Esophagus squamous epithelium (tissue), 5 donors: ENCODE data around the gene TRAF3. TPM values are rescaled to one million over a fixed set of nuclear protein-coding genes. Genes with fewer than 3 reads are reported as not detected.

Source experiments
- DNase-seq: peaks from one replicate; lab custom pipeline; 2025; lab: John Stamatoyannopoulos, UW
- H3K27ac ChIP-seq, 4 donors: fragments of 200-600 bp; sonication (generic); one replicate each; pipeline ENCODE4 v1.5.1; 2016 to 2019; ENCODE audit warnings: mild to moderate bottlenecking in 1 of 4
- H3K27me3 ChIP-seq, 4 donors: fragments of 200-600 bp; sonication (generic); 1 replicate in 3 of 4; 2 replicates in 1 of 4; pipeline versions ENCODE4 v1.5.1 to v1.6.0; 2017 to 2021; ENCODE audit warnings: antibody characterized with exemption in 1 of 4
- H3K36me3 ChIP-seq, 3 donors: fragments of 200-600 bp; sonication (generic); one replicate each; pipeline ENCODE4 v1.5.1; 2016 to 2019
- H3K4me1 ChIP-seq, 3 donors: fragments of 200-600 bp; sonication (generic); one replicate each; pipeline ENCODE4 v1.5.1; 2017 to 2019
- H3K4me3 ChIP-seq, 4 donors: fragments of 200-600 bp; sonication (generic); 1 replicate in 3 of 4; 2 replicates in 1 of 4; pipeline ENCODE4 v1.5.1; 2016 to 2019; ENCODE audit warnings: mild to moderate bottlenecking in 2 of 4, moderate library complexity in 1 of 4
- H3K9me3 ChIP-seq, 3 donors: fragments of 200-600 bp; sonication (generic); one replicate each; pipeline ENCODE4 v1.5.1; 2016 to 2019
- POLR2A ChIP-seq, 4 donors: fragments of 450-650 bp; IDR thresholded peaks; one replicate each; pipeline ENCODE4 v1.6.1; 2017; ENCODE audit warnings: antibody characterized with exemption in 4 of 4, mild to moderate bottlenecking in 4 of 4, moderate library complexity in 3 of 4
- WGBS, 2 donors: methylation state at CpG; one replicate each; pipeline ENCODE4 v1.1.5; 2018; 5-methylcytosine and 5-hydroxymethylcytosine counted together
- intact Hi-C: fragments of 100-400 bp; cut with DNase I; formaldehyde crosslinking; loops from one replicate; pipeline ENCODE4 v1.15.0; 2022
- total RNA-seq, 4 donors: library from RNA; depleted of rRNA; stranded (reverse); fragments of >200 nt; gene quantifications; one replicate each; pipeline ENCODE4 v1.1.0, GENCODE V29; 2016
- TF ChIP-seq, protein P1 (sequence below), 6 experiments: fragments of 450-650 bp in 4 of 6; fragments of 200-600 bp in 2 of 6; sonication (generic) in 2 of 6; IDR thresholded peaks; one replicate each; pipeline ENCODE4 v1.5.1; 2016 to 2019; ENCODE audit warnings: antibody characterized with exemption in 6 of 6, mild to moderate bottlenecking in 4 of 6, moderate library complexity in 4 of 6
- donor health status: DM: yes; HTN: yes; CAD: no.

The TRAF3 gene
- total RNA-seq, 4 donors from 2014 or later = 11.2 to 19.3 (median 13.2) TPM

DNA sequence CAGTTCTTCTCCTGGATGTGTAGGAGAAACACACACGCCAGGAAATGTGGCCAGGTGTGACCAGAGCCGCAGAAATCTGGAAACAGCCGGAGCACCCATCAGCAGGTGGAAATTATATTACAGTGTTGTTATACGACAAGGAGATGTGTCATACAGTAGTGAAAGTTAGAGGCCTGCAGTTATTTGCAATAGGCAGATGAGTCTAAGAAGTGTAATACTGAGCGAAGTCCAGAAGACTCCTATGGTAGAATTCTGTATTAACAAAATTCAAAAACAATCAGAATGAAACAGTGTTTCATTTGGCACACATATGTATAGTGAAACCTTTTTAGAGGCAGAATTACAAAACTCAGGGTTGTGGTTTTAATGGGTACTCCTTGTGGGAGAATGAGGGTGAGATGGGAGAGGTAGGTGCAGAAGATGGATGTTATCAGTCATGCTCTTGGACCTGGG is 105.9 kb downstream of the TRAF3 start:
- Histone ChIP-seq H3K36me3 (peaks cover 0 to 63% (median 5%) of the 10 kb centered on the region in 3 donors), H3K9me3 (no peaks in the 10 kb centered on the region), H3K4me3 (no peak overlapping the region), H3K27me3 (no peaks in the 10 kb centered on the region), H3K27ac (no peak overlapping the region), H3K4me1 (peaks cover 0 to 9% (median 0%) of the 10 kb centered on the region in 3 donors)
- DNase-seq = no peak
- TF ChIP-seq POLR2A (IDR thresholded peaks at IDR 0.05) = no peak
- TF ChIP-seq, protein P1, sequence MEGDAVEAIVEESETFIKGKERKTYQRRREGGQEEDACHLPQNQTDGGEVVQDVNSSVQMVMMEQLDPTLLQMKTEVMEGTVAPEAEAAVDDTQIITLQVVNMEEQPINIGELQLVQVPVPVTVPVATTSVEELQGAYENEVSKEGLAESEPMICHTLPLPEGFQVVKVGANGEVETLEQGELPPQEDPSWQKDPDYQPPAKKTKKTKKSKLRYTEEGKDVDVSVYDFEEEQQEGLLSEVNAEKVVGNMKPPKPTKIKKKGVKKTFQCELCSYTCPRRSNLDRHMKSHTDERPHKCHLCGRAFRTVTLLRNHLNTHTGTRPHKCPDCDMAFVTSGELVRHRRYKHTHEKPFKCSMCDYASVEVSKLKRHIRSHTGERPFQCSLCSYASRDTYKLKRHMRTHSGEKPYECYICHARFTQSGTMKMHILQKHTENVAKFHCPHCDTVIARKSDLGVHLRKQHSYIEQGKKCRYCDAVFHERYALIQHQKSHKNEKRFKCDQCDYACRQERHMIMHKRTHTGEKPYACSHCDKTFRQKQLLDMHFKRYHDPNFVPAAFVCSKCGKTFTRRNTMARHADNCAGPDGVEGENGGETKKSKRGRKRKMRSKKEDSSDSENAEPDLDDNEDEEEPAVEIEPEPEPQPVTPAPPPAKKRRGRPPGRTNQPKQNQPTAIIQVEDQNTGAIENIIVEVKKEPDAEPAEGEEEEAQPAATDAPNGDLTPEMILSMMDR (IDR thresholded peaks at IDR 0.05) = no peak
- 83 to 88% methylated on average over 5 of the region's 5 CpGs for WGBS, 2 donors
- intact Hi-C loops = no loop called here

DNA sequence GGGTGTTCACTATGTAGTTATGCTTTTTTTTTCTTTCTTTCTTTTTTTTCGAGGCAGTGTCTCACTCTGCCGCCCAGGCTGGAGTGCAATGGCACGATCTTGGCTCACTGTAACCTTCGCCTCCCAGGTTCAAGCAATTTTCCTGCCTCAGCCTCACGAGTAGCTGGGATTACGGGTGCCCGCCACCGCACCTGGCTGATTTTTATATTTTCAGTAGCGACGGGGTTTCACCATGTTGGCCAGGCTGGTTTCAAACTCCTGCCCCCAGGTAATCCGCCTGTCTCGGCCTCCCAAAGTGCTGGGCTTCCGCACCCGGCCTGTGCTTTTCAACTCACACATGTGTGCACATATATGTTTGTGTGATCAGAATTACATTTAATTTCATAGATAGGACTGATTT is 106.3 kb downstream of the TRAF3 start:
- no peaks in the 10 kb centered on the region for H3K27me3 ChIP-seq
- H3K9me3 ChIP-seq = no peaks in the 10 kb centered on the region
- TF ChIP-seq, protein P1 (IDR thresholded peaks at IDR 0.05) = no peak
- TF ChIP-seq POLR2A (IDR thresholded peaks at IDR 0.05) = no peak
- H3K27ac ChIP-seq = no peak overlapping the region
- peaks cover 0 to 13% (median 0%) of the 10 kb centered on the region in 3 donors for H3K4me1 ChIP-seq
- no peak for DNase-seq
- intact Hi-C loops = no loop called here
- peaks cover 0 to 64% (median 5%) of the 10 kb centered on the region in 3 donors for H3K36me3 ChIP-seq
- H3K4me3 ChIP-seq = no peak overlapping the region
- 95 to 96% methylated on average over 13 to 14 of the region's 14 CpGs for WGBS, 2 donors

GRCh38 chr14:102885737-102886447 is 108.6 kb downstream of the TRAF3 start:
- Histone ChIP-seq H3K9me3 (no peaks in the 10 kb centered on the region), H3K4me3 (no peak overlapping the region), H3K27me3 (no peaks in the 10 kb centered on the region), H3K4me1 (peaks cover 0 to 15% (median 0%) of the 10 kb centered on the region in 3 donors), H3K27ac (no peak overlapping the region), H3K36me3 (peaks cover 0 to 68% (median 5%) of the 10 kb centered on the region in 3 donors)
- 92 to 95% methylated on average over 11 to 14 of the region's 22 CpGs for WGBS, 2 donors
- intact Hi-C loops = no loop called here
- no peak for DNase-seq
- no peak for TF ChIP-seq POLR2A (IDR thresholded peaks at IDR 0.05)
- TF ChIP-seq, protein P1 (IDR thresholded peaks at IDR 0.05) = no peak

- TF ChIP-seq POLR2A (IDR thresholded peaks at IDR 0.05) = no peak
- TF ChIP-seq, protein P1 (IDR thresholded peaks at IDR 0.05) = no peak
- 46 to 57% methylated on average over 1 of the region's 1 CpG for WGBS, 2 donors
- H3K27me3 ChIP-seq = no peaks in the 10 kb centered on the region
- peaks cover 0 to 19% (median 0%) of the 10 kb centered on the region in 3 donors for H3K4me1 ChIP-seq
- intact Hi-C loops = no loop called here
- no peak overlapping the region for H3K4me3 ChIP-seq
- no peaks in the 10 kb centered on the region for H3K9me3 ChIP-seq
- no peak for DNase-seq
- peaks cover 0 to 81% (median 5%) of the 10 kb centered on the region in 3 donors for H3K36me3 ChIP-seq
- peak overlapping the region in 1 of 4 donors; percentile 45 for H3K27ac ChIP-seq
Observed at GRCh38 chr14:102888748-102889147, 111.5 kb downstream of the TRAF3 start.

DNA sequence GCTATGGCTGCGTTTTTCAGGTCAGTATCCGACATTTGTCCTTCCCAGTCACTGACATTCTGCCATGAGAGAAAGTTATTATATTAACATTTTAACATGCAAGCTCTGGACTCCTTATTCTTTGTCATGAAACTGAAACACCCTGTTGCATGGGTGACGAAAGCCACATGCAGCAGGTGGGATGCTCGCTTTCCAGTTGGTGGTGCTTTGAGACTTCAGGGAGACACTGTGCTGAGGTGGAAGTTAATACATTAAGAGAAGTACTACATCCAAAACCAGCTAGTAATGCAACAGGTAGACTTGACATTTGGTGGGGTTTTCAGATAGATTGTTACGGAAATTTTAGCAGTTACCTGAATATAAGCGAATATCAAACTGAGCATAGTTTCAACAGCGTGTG is 112.4 kb downstream of the TRAF3 start:
- WGBS, 2 donors = 88 to 96% methylated on average over 7 of the region's 7 CpGs
- no peak overlapping the region for H3K4me3 ChIP-seq
- DNase-seq = no peak
- no peaks in the 10 kb centered on the region for H3K27me3 ChIP-seq
- H3K36me3 ChIP-seq = peaks cover 0 to 81% (median 5%) of the 10 kb centered on the region in 3 donors
- H3K27ac ChIP-seq = no peak overlapping the region
- intact Hi-C loops = no loop called here
- no peak for TF ChIP-seq POLR2A (IDR thresholded peaks at IDR 0.05)
- TF ChIP-seq, protein P1 (IDR thresholded peaks at IDR 0.05) = no peak
- H3K9me3 ChIP-seq = no peaks in the 10 kb centered on the region
- peaks cover 0 to 19% (median 0%) of the 10 kb centered on the region in 3 donors for H3K4me1 ChIP-seq
